ENCODE results near the gene OLFM3. TPM values are rescaled to one million over a fixed set of nuclear protein-coding genes. Genes with fewer than 3 reads are reported as not detected.

OLFM3 gene
- total RNA-seq, 1 donor from 2014 or later = not detected

DNA sequence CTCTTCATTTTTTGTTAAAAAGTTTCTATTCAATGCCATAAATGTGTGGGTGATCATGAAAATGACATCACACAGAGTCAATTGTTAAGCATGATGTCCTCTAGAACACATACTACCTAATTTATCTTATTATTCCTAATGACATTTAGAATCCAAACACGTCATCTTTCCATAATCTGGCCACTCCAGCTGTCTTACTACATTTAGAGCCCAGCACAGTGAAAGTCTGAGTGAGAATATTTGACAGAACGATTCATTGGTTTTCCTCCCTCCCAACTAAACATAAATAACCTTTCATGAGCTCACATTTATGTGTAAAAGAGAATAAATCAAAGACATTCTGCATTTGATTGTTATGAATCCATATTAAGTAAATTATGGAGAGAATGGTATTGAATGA is 160.7 kb downstream of the OLFM3 start:
- no peak for TF ChIP-seq CTCF (IDR thresholded peaks at IDR 0.05)
- H3K4me3 Mint-ChIP-seq (ENCODE audit: unreplicated experiment) = no peak overlapping the region
- H3K4me1 Mint-ChIP-seq (ENCODE audit: unreplicated experiment) = no peaks in the 10 kb centered on the region
- H3K9me3 Mint-ChIP-seq (ENCODE audit: unreplicated experiment) = no peaks in the 10 kb centered on the region
- no peak overlapping the region for H3K27ac Mint-ChIP-seq (ENCODE audit: unreplicated experiment)
- H3K36me3 Mint-ChIP-seq (ENCODE audit: unreplicated experiment) = no peaks in the 10 kb centered on the region
- H3K27me3 Mint-ChIP-seq (ENCODE audit: unreplicated experiment) = peaks cover 4% of the 10 kb centered on the region
- no peak for DNase-seq (ENCODE audit: extremely low spot score, unreplicated experiment)

DNA sequence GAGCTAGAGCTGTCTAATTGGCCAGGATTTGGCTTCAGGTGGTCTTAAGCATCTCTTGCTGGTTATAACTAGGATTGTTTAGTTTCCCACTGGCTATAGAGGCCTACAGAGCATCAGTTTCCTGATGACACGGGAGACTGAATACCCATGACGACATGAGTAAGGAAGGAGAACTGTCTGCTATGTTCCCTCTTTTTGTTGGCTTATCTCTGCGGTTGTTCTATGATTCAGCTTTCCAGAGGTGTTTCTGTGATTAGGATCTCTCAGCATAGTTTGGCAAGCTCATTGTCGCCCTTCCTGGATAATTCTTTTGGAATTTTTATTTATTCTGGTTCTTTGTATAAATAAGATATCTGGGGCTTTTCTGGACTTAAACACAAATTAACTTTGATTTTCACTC is 163.4 kb downstream of the OLFM3 start:
- Mint-ChIP-seq H3K9me3 (ENCODE audit: unreplicated experiment) (no peaks in the 10 kb centered on the region), H3K4me3 (ENCODE audit: unreplicated experiment) (no peak overlapping the region), H3K4me1 (ENCODE audit: unreplicated experiment) (no peaks in the 10 kb centered on the region), H3K36me3 (ENCODE audit: unreplicated experiment) (no peaks in the 10 kb centered on the region), H3K27ac (ENCODE audit: unreplicated experiment) (no peak overlapping the region), H3K27me3 (ENCODE audit: unreplicated experiment) (no peaks in the 10 kb centered on the region)
- DNase-seq (ENCODE audit: extremely low spot score, unreplicated experiment) = no peak
- TF ChIP-seq CTCF (IDR thresholded peaks at IDR 0.05) = no peak

DNA sequence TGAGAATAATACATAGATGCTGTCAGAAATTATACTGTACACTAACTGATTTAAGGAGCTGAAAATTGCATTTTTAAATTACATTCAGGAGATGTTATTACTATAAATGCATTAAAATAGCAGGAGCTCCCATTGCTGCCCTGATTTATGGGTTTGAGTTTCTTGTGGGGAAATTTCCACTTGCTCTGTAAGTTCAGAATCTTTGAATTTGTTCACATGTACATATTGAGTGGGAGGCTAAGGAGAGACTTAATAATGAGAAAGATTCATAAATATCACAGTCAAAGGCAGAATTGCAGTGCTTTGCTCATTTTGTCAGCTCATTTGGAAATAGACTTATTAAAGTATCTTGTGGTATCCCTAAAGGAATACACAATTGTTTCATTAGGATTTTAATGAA is 170.3 kb downstream of the OLFM3 start:
- no peak overlapping the region for H3K4me3 Mint-ChIP-seq (ENCODE audit: unreplicated experiment)
- H3K27me3 Mint-ChIP-seq (ENCODE audit: unreplicated experiment) = peaks cover 8% of the 10 kb centered on the region
- no peak for TF ChIP-seq CTCF (IDR thresholded peaks at IDR 0.05)
- no peak for DNase-seq (ENCODE audit: extremely low spot score, unreplicated experiment)
- H3K4me1 Mint-ChIP-seq (ENCODE audit: unreplicated experiment) = no peaks in the 10 kb centered on the region
- no peak overlapping the region for H3K27ac Mint-ChIP-seq (ENCODE audit: unreplicated experiment)
- no peaks in the 10 kb centered on the region for H3K36me3 Mint-ChIP-seq (ENCODE audit: unreplicated experiment)
- H3K9me3 Mint-ChIP-seq (ENCODE audit: unreplicated experiment) = no peaks in the 10 kb centered on the region

DNA sequence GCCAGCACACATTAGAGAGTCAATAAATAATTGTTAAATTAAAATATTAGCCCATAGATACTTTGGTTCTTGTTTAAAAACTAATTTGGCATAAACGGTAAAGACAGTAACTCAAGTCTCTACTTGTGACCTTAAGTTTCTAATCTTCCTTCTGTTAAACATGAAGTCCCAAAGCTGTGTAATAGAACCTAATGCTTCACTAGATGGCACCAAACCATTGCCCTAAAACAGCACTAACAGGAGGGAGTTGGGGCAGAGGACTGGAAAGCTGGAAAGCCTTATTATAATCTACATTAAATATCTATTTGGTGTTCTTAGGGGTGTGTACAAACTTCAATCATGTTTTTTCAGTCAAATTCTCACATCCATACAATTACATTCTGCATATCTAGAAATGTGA is 176.7 kb downstream of the OLFM3 start:
- Mint-ChIP-seq H3K4me1 (ENCODE audit: unreplicated experiment) (no peaks in the 10 kb centered on the region), H3K9me3 (ENCODE audit: unreplicated experiment) (no peaks in the 10 kb centered on the region), H3K27ac (ENCODE audit: unreplicated experiment) (no peak overlapping the region), H3K4me3 (ENCODE audit: unreplicated experiment) (no peak overlapping the region), H3K27me3 (ENCODE audit: unreplicated experiment) (peaks cover 13% of the 10 kb centered on the region), H3K36me3 (ENCODE audit: unreplicated experiment) (no peaks in the 10 kb centered on the region)
- TF ChIP-seq CTCF (IDR thresholded peaks at IDR 0.05) = peak; percentile 50
- DNase-seq (ENCODE audit: extremely low spot score, unreplicated experiment) = no peak

GRCh38 chr1:101816262-101816661 is 180.5 kb downstream of the OLFM3 start:
- no peak for DNase-seq (ENCODE audit: extremely low spot score, unreplicated experiment)
- H3K4me1 Mint-ChIP-seq (ENCODE audit: unreplicated experiment) = no peaks in the 10 kb centered on the region
- TF ChIP-seq CTCF (IDR thresholded peaks at IDR 0.05) = no peak
- no peaks in the 10 kb centered on the region for H3K36me3 Mint-ChIP-seq (ENCODE audit: unreplicated experiment)
- H3K27ac Mint-ChIP-seq (ENCODE audit: unreplicated experiment) = no peak overlapping the region
- no peaks in the 10 kb centered on the region for H3K9me3 Mint-ChIP-seq (ENCODE audit: unreplicated experiment)
- peaks cover 7% of the 10 kb centered on the region for H3K27me3 Mint-ChIP-seq (ENCODE audit: unreplicated experiment)
- no peak overlapping the region for H3K4me3 Mint-ChIP-seq (ENCODE audit: unreplicated experiment)
